HepG2 (cell line): ENCODE results near the gene GSTM4. TPM values are rescaled to one million over a fixed set of nuclear protein-coding genes. Genes with fewer than 3 reads are reported as not detected.

Experiments used
- ATAC-seq: fragments of 200-7000 bp; cut with Tn5 transposase; 3 replicates; pipeline ENCODE4 v1.9.1; 2020; ENCODE audit warnings: mild to moderate bottlenecking, moderate library complexity
- BruUV-seq: library from RNA; stranded (reverse); fragments of 400-500 nt; replicated peaks from 2 replicates; lab custom pipeline; 2021; lab: Mats Ljungman, UMichigan
- CTCF ChIA-PET: fragments of 300-600 bp; formaldehyde crosslinking; extraction: SDS; loops from one replicate; lab custom pipeline; 2021; ENCODE audit warnings: low total read pairs, inconsistent platforms, low intra/inter-chr PET ratio; lab: Yijun Ruan, JAX
- POLR2A ChIA-PET: fragments of 350-600 bp; sonication (Branson Sonifier 250); formaldehyde crosslinking; loops from one replicate; lab custom pipeline; 2020; ENCODE audit warnings: antibody characterized with exemption, inconsistent platforms; lab: Yijun Ruan, JAX
- DNase-seq: peaks from one replicate; pipeline ENCODE4 v3.0.0-alpha.2; 2015; ENCODE audit warnings: low spot score
- FAIRE-seq: peaks from 3 replicates; lab custom pipeline; 2011; peaks lifted over from hg19 to GRCh38; lab: Jason Lieb, UNC
- H2AFZ ChIP-seq: one replicate; pipeline ENCODE4 v1.6.1; 2011; ENCODE audit warnings: low read length, inconsistent platforms
- H3K27ac ChIP-seq: fragments of 300-600 bp; 3 replicates; pipeline ENCODE4 v1.8.0; 2011; ENCODE audit warnings: mixed run types, mild to moderate bottlenecking, mixed read lengths, low read length, inconsistent platforms; ENCODE audit not compliant: insufficient read depth; ENCODE audit errors: extremely low read length
- H3K27me3 ChIP-seq, 2 experiments: fragments of 200-600 bp in 1 of 2; 2 replicates in 1 of 2; 3 replicates in 1 of 2; pipeline versions ENCODE4 v1.6.0 to v1.8.0; 2011; ENCODE audit warnings: low read length in 2 of 2, mild to moderate bottlenecking in 2 of 2, moderate library complexity in 2 of 2, inconsistent platforms in 1 of 2; ENCODE audit not compliant: insufficient read depth in 2 of 2, control insufficient read depth in 1 of 2
- H3K36me3 ChIP-seq, 2 experiments: fragments of 200-600 bp in 1 of 2; replicated peaks in 1 of 2; 2 replicates in 1 of 2; 3 replicates in 1 of 2; pipeline versions ENCODE4 v1.5.1 to v1.8.0; 2011; ENCODE audit warnings: low read length in 2 of 2, inconsistent platforms in 1 of 2; ENCODE audit not compliant: insufficient read depth in 2 of 2, control insufficient read depth in 1 of 2
- H3K4me1 ChIP-seq: 2 replicates; pipeline ENCODE4 v1.5.1; 2012; ENCODE audit warnings: low read length, inconsistent platforms; ENCODE audit not compliant: insufficient read depth
- H3K4me2 ChIP-seq: 2 replicates; pipeline ENCODE4 v1.6.0; 2011; ENCODE audit warnings: low read depth, low read length, inconsistent platforms
- H3K4me3 ChIP-seq, 3 experiments: fragments of 200-600 bp in 1 of 3; sonication (generic), shearing (Covaris generic) in 1 of 3; replicated peaks in 1 of 3; 2 replicates each; pipeline ENCODE4 v1.5.1; 2011 to 2016; ENCODE audit warnings: low read length in 3 of 3, inconsistent platforms in 2 of 3, low read depth in 2 of 3, mild to moderate bottlenecking in 2 of 3, control low read depth in 1 of 3, mixed read lengths in 1 of 3; ENCODE audit not compliant: insufficient read depth in 1 of 3
- H3K79me2 ChIP-seq: one replicate; pipeline ENCODE4 v1.6.1; 2011; ENCODE audit warnings: low read length, inconsistent platforms; ENCODE audit not compliant: insufficient read depth
- H3K9ac ChIP-seq: 2 replicates; pipeline ENCODE4 v1.6.0; 2011; ENCODE audit warnings: mild to moderate bottlenecking, low read depth, low read length, inconsistent platforms; ENCODE audit not compliant: insufficient read depth
- H3K9me3 ChIP-seq: 2 replicates; pipeline ENCODE4 v1.5.1; 2012; ENCODE audit warnings: mild to moderate bottlenecking, low read length
- H4K20me1 ChIP-seq: 2 replicates; pipeline ENCODE4 v1.6.0; 2011; ENCODE audit warnings: inconsistent platforms, mild to moderate bottlenecking, low read length, moderate library complexity; ENCODE audit not compliant: insufficient read depth
- EP300 ChIP-seq, 3 experiments: sonication (generic) in 1 of 3; formaldehyde crosslinking in 1 of 3; IDR thresholded peaks; 2 replicates each; pipeline versions ENCODE4 v1.5.1 to v1.6.1; 2011 to 2020; ENCODE audit warnings: low read depth in 2 of 3, low read length in 2 of 3, borderline replicate concordance in 1 of 3, improper control_type of control experiment in 1 of 3, mild to moderate bottlenecking in 1 of 3, missing genetic modification reagents in 1 of 3, moderate library complexity in 1 of 3
- FOSL1 ChIP-seq: sonication (generic); formaldehyde crosslinking; IDR thresholded peaks from 2 replicates; pipeline ENCODE4 v1.9.0; 2021; ENCODE audit warnings: missing genetic modification reagents, borderline replicate concordance
- GATA4 ChIP-seq: sonication (generic); IDR thresholded peaks from 2 replicates; pipeline ENCODE4 v1.6.1; 2016; ENCODE audit warnings: antibody characterized with exemption, low read depth, borderline replicate concordance
- KLF16 ChIP-seq, 2 experiments: sonication (generic) in 1 of 2; formaldehyde crosslinking in 1 of 2; IDR thresholded peaks; 2 replicates each; pipeline versions ENCODE4 v1.6.1 to v1.8.0; 2016 to 2023; ENCODE audit warnings: missing genetic modification reagents in 2 of 2, missing compliant biosample characterization in 1 of 2
- ONECUT2 ChIP-seq: sonication (generic); formaldehyde crosslinking; IDR thresholded peaks from 2 replicates; pipeline ENCODE4 v1.4.0; 2020; ENCODE audit warnings: missing genetic modification reagents
- PITX1 ChIP-seq: sonication (generic); formaldehyde crosslinking; IDR thresholded peaks from 2 replicates; pipeline ENCODE4 v1.5.1; 2020; ENCODE audit warnings: mild to moderate bottlenecking, missing genetic modification reagents
- RNF2 ChIP-seq: fragments of 450-650 bp; conservative IDR thresholded peaks from 2 replicates; pipeline ENCODE4 v1.6.1; 2016; ENCODE audit warnings: low read depth
- SAP130 ChIP-seq: IDR thresholded peaks from 2 replicates; pipeline ENCODE4 v1.6.1; 2016; ENCODE audit warnings: low read depth
- SOX5 ChIP-seq: IDR thresholded peaks from 2 replicates; pipeline ENCODE4 v1.6.1; 2016; ENCODE audit warnings: borderline replicate concordance
- ZEB1 ChIP-seq: IDR thresholded peaks from 2 replicates; pipeline ENCODE4 v1.6.1; 2012; ENCODE audit warnings: mild to moderate bottlenecking, low read depth, inconsistent platforms; ENCODE audit not compliant: insufficient replicate concordance
- ZNF232 ChIP-seq: sonication (generic); formaldehyde crosslinking; IDR thresholded peaks from 2 replicates; pipeline ENCODE4 v1.4.0; 2020; ENCODE audit warnings: missing genetic modification reagents, borderline replicate concordance
- ZNF768 ChIP-seq: sonication (generic); formaldehyde crosslinking; IDR thresholded peaks from 2 replicates; pipeline ENCODE4 v1.4.0; 2020; ENCODE audit warnings: missing genetic modification reagents
- ZNF772 ChIP-seq: sonication (generic); formaldehyde crosslinking; IDR thresholded peaks from 2 replicates; pipeline ENCODE4 v1.5.0; 2020; ENCODE audit warnings: mild to moderate bottlenecking, missing genetic modification reagents
- WGBS: methylation state at CpG from one replicate; pipeline ENCODE4 v1.1.6; 2017; ENCODE audit warnings: low lambda C conversion rate; 5-methylcytosine and 5-hydroxymethylcytosine counted together
- in situ Hi-C: cut with HindIII; loops from 2 replicates; pipeline ENCODE4 v1.10.0; 2017; ENCODE audit warnings: low pct_unique_long_range_greater_than_20kb; ENCODE audit not compliant: extremely low pct_ligation_motif_present
- intact Hi-C: fragments of 100-400 bp; cut with micrococcal nuclease; formaldehyde crosslinking; loops from one replicate; pipeline ENCODE4 v1.10.0; 2022; ENCODE audit not compliant: unreplicated experiment
- polyA plus RNA-seq, 8 experiments: library from polyadenylated mRNA; depleted of rRNA in 3 of 8; stranded (reverse) in 7 of 8; unstranded in 1 of 8; fragments of >200 nt; fragmentation: Illumina TruSeq in 4 of 8; extraction: Trizol in 4 of 8; gene quantifications; 2 replicates each; pipeline versions ENCODE4 v1.2.1 to v1.2.3, GENCODE V29; 2011 to 2016; ENCODE audit warnings: low read depth in 4 of 8, missing spikeins in 1 of 8, mixed read lengths in 1 of 8; ENCODE audit not compliant: insufficient read depth in 1 of 8
- total RNA-seq, 5 experiments: library from RNA; depleted of rRNA; stranded (reverse); fragments of >200 nt; fragmentation: Illumina TruSeq; extraction: Trizol; gene quantifications; 2 replicates each; pipeline ENCODE4 v1.2.3, GENCODE V29; 2016; ENCODE audit warnings: low read depth in 1 of 5
- TF ChIP-seq, protein P1 (sequence below): sonication (generic); formaldehyde crosslinking; IDR thresholded peaks from 2 replicates; pipeline ENCODE4 v1.4.0; 2020; ENCODE audit warnings: missing genetic modification reagents
- TF ChIP-seq, protein P2 (sequence below): sonication (generic); formaldehyde crosslinking; IDR thresholded peaks from 2 replicates; pipeline ENCODE4 v1.8.0; 2022; ENCODE audit warnings: mild to moderate bottlenecking, missing genetic modification reagents; ENCODE audit not compliant: insufficient replicate concordance

Gene GSTM4
- total and polyA plus RNA-seq, 2 of the 13 experiments (the other 11 are each of a cell fraction or from before 2014, with no cell fraction given): 25.3 to 40.8 TPM

DNA sequence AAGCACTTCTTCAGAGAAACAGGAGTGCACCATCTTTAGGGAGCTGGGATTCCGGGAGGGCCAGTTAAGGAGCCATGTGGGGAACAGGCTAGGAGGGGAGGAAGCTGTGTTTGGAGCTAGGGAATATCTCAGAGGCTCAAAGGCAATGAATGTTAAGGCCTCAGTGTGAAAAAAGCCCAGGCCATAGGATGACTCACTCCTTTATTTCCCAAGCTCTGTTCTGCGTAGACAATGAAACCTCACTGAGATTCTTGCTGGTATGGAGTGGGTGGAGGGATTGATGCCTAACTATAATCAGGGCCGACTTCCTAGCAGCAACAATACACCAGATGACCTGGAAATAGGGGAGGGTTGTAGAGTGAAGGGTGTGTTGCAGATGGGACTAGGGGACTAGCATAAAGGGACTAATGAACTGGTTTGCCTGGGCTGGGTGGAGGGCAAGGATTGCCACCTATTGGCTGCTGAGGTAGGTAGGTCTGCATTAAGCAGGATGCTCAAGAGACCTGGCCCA is 38.6 kb upstream of the GSTM4 start (continued):
- peak; percentile 69; the same call in 1 of the 2 replicates for TF ChIP-seq SOX5 (CRISPR knock-in tag)
- TF ChIP-seq PITX1 (CRISPR knock-in tag): 0 out of 2 replicates have a peak, but pooled peaks have one; percentile 16
- peak; percentile 58; the same call in 1 of the 2 replicates for TF ChIP-seq SAP130
- TF ChIP-seq, protein P1, sequence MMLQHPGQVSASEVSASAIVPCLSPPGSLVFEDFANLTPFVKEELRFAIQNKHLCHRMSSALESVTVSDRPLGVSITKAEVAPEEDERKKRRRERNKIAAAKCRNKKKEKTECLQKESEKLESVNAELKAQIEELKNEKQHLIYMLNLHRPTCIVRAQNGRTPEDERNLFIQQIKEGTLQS (CRISPR knock-in tag): peak; percentile 60; the same call in 1 of the 2 replicates
- TF ChIP-seq RNF2: no peak
- TF ChIP-seq KLF16 (CRISPR knock-in tag; IDR thresholded peaks at IDR 0.05): 0 out of 4 replicates have a peak, but pooled peaks of 1 of the 2 experiments have one; percentile 27
- peak; percentile 75 for TF ChIP-seq FOSL1 (CRISPR knock-in tag)

DNA sequence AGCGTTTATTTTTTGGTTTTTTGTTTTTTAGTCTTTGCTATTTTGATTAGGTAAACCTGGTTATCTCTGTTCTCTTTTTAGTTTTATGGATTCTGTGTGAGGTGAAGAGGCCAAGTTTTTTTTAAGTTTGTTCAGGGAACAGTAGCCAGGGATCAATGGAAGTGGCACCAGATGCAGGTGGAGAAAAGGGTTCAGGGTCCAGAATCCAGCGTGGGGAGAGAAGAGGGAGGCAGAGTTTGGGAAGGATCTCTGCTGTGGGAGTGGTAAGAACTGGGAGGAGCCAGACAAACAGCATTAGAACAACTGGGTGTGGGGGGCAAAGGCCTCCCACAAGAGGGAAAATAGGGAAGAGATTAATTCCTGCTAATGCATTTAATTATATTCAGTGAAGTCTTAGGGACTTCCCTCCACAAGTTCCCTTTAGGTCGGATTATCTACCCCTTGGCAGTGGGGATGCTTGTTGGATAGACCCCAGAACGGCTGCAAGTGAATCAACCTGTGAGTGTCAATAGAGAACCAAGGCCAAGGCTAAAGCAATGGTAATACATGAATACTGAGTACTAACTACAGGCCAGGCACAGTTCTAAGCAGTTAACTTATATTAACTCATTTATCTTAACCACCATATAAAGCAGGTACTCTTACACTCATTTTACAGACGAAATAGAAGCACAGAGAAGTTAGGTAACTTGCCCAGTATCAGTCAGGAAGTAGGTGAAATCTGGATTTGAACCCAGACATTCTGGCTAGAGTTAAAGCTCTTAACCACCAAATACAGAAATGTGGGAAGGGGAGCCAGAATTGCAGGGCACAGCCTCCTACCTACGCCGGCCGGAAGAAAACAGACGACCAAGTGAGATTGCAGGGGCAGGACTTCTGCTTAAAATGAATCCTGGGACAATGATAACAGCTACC is 37.0 kb upstream of the GSTM4 start:
- TSS peak; percentile 90 for BruUV-seq
- H3K9ac ChIP-seq: peak overlapping the region; percentile 87
- in situ Hi-C loops (no loop called here), intact Hi-C loops (loop anchor here (1.0 kb wide), 1 partner anchor 71 kb away; the partner anchor contains the start of gene GNAI3)
- H3K9me3 ChIP-seq: no peaks in the 10 kb centered on the region
- H2AFZ ChIP-seq: peak overlapping the region; percentile 39
- peaks cover 30% of the 10 kb centered on the region for H4K20me1 ChIP-seq
- H3K27me3 ChIP-seq: no peaks in the 10 kb centered on the region; a peak in 1 of 5 replicates
- peak overlapping the region; percentile 92 for H3K27ac ChIP-seq
- H3K79me2 ChIP-seq: peaks cover 45% of the 10 kb centered on the region
- 2% methylated on average over 9 of the region's 9 CpGs for WGBS
- peak overlapping the region; percentile 71 to 89 (median 80) for H3K4me3 ChIP-seq
- H3K4me1 ChIP-seq: peaks cover 76% of the 10 kb centered on the region
- ATAC-seq (no peak; the same call in 2 of the 3 replicates), DNase-seq (peak; percentile 51), FAIRE-seq (peak; percentile 93)
- H3K36me3 ChIP-seq: peaks cover 0 to 7% of the 10 kb centered on the region in 2 experiments; a peak in 2 of 5 replicates
- H3K4me2 ChIP-seq: peak overlapping the region; percentile 92
- ChIA-PET POLR2A (interaction anchor here (0.8 to 2.7 kb wide), 5 partner anchors 11 to 72 kb away, joined by 4 to 36 read pairs (median 11); partner anchors contain the start of gene GNAI3), CTCF (no interaction called here)
- no peak for TF ChIP-seq GATA4
- TF ChIP-seq EP300 (IDR thresholded peaks at IDR 0.05; ENCODE audit: low read depth in 2 of 2, low read length in 2 of 2): peak in 1 of 2 experiments; percentile 70; a peak in 2 of 4 replicates
- TF ChIP-seq EP300 (CRISPR knock-in tag; IDR thresholded peaks at IDR 0.05; ENCODE audit: borderline replicate concordance): no peak
- TF ChIP-seq ZEB1: peak; percentile 35
- no peak for TF ChIP-seq ZNF768
- no peak for TF ChIP-seq ZNF232 (CRISPR knock-in tag)
- 0 out of 2 replicates have a peak, but pooled peaks have one; percentile 31 for TF ChIP-seq ZNF772 (CRISPR knock-in tag)
- TF ChIP-seq, protein P2, sequence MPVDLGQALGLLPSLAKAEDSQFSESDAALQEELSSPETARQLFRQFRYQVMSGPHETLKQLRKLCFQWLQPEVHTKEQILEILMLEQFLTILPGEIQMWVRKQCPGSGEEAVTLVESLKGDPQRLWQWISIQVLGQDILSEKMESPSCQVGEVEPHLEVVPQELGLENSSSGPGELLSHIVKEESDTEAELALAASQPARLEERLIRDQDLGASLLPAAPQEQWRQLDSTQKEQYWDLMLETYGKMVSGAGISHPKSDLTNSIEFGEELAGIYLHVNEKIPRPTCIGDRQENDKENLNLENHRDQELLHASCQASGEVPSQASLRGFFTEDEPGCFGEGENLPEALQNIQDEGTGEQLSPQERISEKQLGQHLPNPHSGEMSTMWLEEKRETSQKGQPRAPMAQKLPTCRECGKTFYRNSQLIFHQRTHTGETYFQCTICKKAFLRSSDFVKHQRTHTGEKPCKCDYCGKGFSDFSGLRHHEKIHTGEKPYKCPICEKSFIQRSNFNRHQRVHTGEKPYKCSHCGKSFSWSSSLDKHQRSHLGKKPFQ (CRISPR knock-in tag): no peak
- TF ChIP-seq ONECUT2 (CRISPR knock-in tag): peak; percentile 84
